AG04449 (cell line): Measurements from ENCODE around the gene TXNRD1.

Source experiments
- CTCF ChIA-PET: fragments of 350-600 bp; formaldehyde crosslinking; extraction: SDS; loops from one replicate; lab custom pipeline; 2021; ENCODE audit warnings: antibody characterized with exemption; lab: Yijun Ruan, JAX
- POLR2A ChIA-PET: fragments of 400-600, 350-600 bp; formaldehyde crosslinking; extraction: SDS; loops from one replicate; lab custom pipeline; 2020; ENCODE audit warnings: antibody characterized with exemption, inconsistent platforms; lab: Yijun Ruan, JAX
- DNase-seq: peaks from one replicate; pipeline ENCODE4 v3.0.0-alpha.2; 2010; ENCODE audit warnings: low read depth, low spot score
- H3K4me3 ChIP-seq: 2 replicates; pipeline ENCODE4 v1.5.1; 2011; ENCODE audit warnings: low read depth, mild to moderate bottlenecking, control low read depth, low read length
- TF ChIP-seq, protein P1 (sequence below): IDR thresholded peaks from one replicate; pipeline ENCODE4 v1.5.1; 2011; ENCODE audit warnings: mild to moderate bottlenecking, moderate library complexity, low read length, control low read depth, inconsistent platforms; ENCODE audit not compliant: insufficient read depth; ENCODE audit errors: missing control alignments

The TXNRD1 gene

DNA sequence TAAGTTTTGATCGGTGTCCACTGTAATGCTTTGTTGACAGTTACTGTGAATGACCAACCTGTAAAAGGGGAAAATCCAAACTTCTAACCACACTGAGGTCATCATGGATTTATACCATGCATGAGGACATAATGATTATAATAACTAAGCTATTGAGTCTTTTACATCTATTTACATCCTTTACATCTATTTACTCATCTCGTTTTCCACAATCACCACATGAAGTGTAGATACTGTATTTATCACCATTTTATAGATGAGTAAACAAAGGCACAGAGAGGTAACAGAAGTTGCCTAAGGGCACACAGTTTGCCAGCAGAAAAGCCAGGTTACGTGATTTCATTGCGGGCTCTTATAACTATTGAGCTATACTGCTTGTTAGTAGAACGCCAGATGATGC lies 60.1 kb downstream of the TXNRD1 start:
- CTCF ChIA-PET, result interaction anchor here (1.4 to 1.5 kb wide), 2 partner anchors 12 to 74 kb away, joined by 4 to 6 read pairs; no protein-coding TSS in a partner anchor
- no peak overlapping the region for H3K4me3 ChIP-seq
- POLR2A ChIA-PET, result interaction anchor here (0.6 to 3.6 kb wide), 3 partner anchors 9 to 211 kb away, joined by 3 to 15 read pairs (median 4); partner anchors contain the start of gene HCFC2

DNA sequence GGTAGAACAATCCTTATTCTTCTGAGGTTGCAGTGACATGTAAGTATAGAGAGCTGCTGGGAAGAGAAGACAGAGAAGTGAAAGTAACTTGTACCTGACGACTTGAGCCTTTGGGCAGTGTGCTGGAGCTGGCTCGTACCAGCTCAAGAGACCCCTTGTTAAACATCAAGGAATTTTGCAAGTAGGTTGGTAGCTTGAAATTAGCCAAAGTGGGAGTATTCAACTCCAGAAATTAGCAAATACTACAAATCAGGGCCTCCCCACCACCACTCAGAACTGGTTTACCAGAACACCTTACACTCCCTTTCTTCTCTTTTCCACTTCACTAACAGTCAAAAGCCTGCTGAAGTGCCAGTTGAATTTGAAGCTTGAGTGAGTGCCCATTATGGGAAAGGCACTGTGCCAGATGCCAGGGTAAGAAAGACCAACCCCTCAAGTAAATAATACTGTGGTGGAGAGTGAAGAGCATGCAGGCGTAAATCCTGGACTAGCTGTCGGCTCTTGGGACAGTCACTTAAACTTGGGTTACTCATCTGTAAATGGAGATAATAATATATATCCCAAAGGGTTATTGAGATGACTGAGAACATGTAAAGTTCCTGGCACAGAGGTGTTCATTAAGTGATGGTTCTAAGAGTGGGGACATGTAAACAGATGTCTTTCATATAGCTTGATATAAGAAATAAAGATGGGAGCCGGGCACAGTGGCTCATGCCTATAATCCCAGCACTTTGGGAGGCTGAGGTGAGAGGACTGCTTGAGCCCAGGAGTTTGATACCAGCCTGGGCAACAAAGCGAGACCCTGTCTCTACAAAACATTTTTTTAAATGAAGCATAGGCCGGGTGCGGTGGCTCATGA lies 60.9 kb downstream of the TXNRD1 start:
- ChIA-PET POLR2A (interaction anchor here (0.6 to 3.6 kb wide), 3 partner anchors 8 to 212 kb away, joined by 3 to 15 read pairs (median 4); partner anchors contain the start of gene HCFC2), CTCF (interaction anchor here (0.5 to 1.5 kb wide), 3 partner anchors 11 to 98 kb away, joined by 4 to 6 read pairs (median 5); no protein-coding TSS in a partner anchor)
- DNase-seq, result no peak
- TF ChIP-seq, protein P1, sequence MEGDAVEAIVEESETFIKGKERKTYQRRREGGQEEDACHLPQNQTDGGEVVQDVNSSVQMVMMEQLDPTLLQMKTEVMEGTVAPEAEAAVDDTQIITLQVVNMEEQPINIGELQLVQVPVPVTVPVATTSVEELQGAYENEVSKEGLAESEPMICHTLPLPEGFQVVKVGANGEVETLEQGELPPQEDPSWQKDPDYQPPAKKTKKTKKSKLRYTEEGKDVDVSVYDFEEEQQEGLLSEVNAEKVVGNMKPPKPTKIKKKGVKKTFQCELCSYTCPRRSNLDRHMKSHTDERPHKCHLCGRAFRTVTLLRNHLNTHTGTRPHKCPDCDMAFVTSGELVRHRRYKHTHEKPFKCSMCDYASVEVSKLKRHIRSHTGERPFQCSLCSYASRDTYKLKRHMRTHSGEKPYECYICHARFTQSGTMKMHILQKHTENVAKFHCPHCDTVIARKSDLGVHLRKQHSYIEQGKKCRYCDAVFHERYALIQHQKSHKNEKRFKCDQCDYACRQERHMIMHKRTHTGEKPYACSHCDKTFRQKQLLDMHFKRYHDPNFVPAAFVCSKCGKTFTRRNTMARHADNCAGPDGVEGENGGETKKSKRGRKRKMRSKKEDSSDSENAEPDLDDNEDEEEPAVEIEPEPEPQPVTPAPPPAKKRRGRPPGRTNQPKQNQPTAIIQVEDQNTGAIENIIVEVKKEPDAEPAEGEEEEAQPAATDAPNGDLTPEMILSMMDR, result no peak
- no peak overlapping the region for H3K4me3 ChIP-seq

More for the DNA sequence above, 60.1 kb downstream of the TXNRD1 start:
- DNase-seq, result no peak
- TF ChIP-seq, protein P1, result no peak

DNA sequence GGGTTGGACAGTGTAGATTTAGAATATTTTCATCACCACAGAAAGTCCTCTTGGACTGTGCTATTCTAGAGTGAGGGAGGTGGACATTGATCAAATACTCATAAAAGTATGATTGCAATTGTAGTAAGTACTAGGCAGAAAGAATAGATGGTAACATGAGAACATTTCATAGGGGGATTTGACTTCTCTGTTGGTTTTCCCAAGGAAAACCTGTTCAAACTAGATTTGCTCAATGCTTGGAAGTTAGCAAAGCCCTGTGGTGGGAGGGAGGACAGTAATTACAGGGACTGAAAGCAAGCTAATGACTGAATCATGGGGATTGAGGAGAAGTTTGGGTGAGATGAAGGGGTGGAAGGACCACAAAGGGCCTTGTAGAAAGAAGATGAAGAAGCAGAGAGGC lies 63.6 kb downstream of the TXNRD1 start:
- DNase-seq, result no peak
- H3K4me3 ChIP-seq, result peak overlapping the region; percentile 16; the same call in 1 of the 2 replicates
- ChIA-PET CTCF (interaction anchor here (1.0 to 1.8 kb wide), 4 partner anchors 9 to 59 kb away, joined by 3 to 4 read pairs (median 3); no protein-coding TSS in a partner anchor), POLR2A (no interaction called here)
- TF ChIP-seq, protein P1, result no peak

DNA sequence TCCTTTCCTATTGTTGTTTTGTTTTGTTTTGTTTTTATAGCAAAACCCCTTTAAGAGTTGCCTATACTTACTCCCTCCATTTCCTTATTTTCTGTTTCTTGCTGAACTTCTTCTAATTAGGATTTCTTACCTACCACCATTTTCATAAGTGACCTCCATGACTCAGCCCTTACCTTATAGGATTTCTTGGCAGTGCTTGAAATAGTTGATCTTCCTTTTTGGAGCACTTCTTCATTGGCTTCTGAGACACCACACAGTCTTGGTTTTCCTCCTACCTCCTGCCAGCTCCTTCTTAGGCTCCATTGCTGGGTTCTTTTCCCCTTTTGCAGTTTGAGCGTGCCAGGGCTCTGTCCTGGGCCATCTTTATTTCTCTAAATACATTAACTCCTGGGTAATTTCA lies 64.5 kb downstream of the TXNRD1 start:
- ChIA-PET CTCF (interaction anchor here (1.0 to 1.8 kb wide), 5 partner anchors 8 to 60 kb away, joined by 3 to 4 read pairs (median 3); no protein-coding TSS in a partner anchor), POLR2A (no interaction called here)
- TF ChIP-seq, protein P1, result no peak
- no peak for DNase-seq
- peak overlapping the region; percentile 26 for H3K4me3 ChIP-seq

DNA sequence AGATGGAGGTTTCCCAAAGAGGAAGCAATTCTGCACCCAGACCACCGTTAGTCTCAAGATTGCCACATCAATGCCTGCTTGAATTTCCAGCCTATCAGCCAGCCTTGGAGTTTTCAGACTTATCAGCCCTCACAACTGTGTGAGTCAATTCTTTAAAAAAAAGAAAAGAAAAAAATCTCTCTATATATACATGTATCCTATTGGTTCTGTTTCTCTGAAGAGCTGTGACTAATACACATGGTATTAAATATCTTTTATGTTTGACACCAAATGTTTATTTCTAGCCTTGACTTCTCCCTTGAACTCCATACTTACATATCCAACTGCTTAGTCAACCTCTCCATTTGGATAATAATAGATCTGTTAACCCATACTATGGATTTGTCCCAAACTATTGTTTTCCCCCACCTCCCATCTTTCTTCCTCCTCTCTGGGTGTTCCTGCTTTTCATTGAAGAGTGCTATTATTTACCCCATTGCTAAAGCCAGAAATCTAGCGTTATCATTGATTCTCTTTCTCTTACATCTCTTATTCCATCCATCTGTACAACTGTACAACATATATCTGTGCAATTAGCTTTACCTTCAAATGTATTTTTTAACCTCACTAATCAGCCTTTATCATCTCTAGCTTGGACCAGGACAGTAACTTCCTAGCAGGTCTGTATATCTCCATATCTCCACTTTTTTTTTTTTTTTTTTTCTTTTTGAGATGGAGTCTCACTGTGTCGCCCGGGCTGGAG lies 65.3 kb downstream of the TXNRD1 start:
- H3K4me3 ChIP-seq, result no peak overlapping the region
- ChIA-PET POLR2A (no interaction called here), CTCF (interaction anchor here (1.3 to 1.8 kb wide), 3 partner anchors 10 to 15 kb away, joined by 3 to 4 read pairs (median 4); no protein-coding TSS in a partner anchor)
- TF ChIP-seq, protein P1, result no peak
- DNase-seq, result peak; percentile 90
